HG02588 (cell line): ENCODE results near the gene GSX1.
"Not testable (repeated sequence)": the region's sequence is repeated elsewhere in the genome, so short reads cannot be mapped to it uniquely, and the experiment has no call there.

Experiments used
- ATAC-seq: cut with Tn5 transposase; IDR thresholded peaks from one replicate; pipeline ENCODE4 v1.9.1; 2021; ENCODE audit warnings: mild to moderate bottlenecking, moderate library complexity; ENCODE audit not compliant: unreplicated experiment

Gene GSX1

DNA sequence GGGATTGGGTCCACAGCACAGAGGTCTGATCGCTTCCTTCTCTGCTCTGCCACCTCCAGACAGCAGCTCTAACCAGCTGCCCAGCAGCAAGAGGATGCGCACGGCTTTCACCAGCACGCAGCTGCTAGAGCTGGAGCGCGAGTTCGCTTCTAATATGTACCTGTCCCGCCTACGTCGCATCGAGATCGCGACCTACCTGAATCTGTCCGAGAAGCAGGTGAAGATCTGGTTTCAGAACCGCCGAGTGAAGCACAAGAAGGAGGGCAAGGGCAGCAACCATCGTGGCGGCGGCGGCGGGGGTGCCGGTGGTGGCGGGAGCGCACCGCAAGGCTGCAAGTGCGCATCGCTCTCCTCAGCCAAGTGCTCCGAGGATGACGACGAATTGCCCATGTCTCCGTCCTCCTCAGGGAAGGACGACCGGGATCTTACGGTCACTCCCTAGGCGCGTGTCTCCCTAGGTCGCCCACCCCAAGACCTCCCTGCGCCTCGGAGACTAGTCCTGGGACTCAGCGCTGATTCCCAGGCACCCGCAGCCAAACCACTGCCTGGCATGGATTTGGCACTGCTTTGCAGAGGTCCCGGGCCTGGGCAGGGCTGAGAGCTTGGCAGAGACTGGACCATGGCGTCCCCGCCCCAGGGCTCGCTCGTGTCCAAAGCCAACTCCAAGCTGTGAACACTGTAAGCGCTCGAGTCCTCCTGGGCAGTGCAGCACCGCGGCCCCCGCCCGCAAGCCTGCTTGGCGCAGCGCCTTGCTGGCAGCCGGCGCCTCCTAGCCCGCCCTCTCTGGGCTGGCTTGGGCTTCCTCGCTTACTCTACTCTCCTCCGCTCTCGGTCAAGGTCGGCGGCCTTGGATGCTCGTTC lies 1.5 kb downstream of the GSX1 start:
- no peak for ATAC-seq

DNA sequence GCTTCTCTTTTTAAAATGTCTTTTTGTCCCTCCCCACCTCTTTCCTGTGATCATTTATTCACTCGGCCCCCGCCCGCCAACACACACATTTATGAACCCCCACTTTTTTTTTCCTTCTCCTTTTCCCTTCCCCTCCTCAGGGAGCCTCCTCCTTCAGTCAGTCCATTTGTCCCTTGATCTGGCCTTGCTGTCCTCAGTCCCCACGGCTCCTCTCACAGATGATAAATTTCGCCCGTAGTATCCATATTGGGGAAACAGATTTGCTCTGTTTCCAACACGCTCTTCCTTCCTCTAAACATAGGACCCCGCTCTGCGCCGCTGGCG lies 2.0 kb downstream of the GSX1 start:
- ATAC-seq, result no peak

DNA sequence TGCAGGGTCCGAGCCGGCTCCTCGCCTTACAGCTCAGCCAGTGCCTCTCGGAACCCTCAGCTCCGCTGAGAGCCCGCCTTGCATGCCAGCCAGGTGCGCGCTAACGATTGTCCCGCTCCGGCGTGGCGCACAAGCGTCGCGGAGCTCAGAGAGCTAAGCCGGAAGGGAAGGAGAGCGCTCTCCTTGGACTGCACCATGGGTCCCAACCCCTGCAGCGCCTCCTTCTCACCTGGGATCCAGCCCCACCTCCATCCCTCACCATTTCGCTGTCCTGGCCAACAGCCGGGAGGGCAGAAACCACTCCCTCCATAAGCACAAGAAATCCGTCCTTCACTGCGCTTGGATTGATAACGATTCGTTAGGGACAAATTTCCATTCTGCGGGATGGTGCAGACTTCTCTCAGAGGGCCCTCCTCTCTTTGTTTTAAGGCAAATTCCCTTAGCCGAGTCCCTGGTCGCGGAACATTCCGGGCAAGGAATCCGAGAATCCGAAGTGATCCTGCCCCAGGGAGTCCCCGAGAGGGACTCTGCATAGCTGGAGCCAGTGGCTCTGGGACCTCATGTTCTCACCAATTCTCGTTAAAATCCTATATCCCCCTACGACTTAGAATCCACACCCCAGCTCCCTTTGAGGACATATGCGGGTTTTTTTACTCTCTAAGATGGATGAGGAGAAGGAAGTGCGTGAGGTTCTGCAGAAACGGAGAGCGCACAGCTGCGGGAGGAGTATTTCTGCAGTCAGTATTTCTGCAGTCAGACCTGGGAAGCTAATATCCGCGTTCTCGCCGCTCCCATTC lies 2.8 kb downstream of the GSX1 start:
- no peak for ATAC-seq

DNA sequence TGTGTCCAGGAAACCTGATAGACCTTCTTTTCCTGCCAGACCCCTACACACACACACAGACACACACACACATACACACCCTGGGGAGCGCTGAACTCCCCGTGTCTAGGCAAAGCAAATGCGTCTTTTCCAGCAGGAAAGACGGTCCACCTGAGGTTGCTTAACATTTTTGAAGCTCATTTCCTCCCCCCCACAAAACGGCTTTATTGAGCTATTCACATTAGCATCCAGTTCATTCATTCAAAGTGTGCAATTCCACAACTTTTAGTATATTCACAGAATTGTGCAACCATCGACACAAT lies 3.4 kb downstream of the GSX1 start:
- no peak for ATAC-seq

DNA sequence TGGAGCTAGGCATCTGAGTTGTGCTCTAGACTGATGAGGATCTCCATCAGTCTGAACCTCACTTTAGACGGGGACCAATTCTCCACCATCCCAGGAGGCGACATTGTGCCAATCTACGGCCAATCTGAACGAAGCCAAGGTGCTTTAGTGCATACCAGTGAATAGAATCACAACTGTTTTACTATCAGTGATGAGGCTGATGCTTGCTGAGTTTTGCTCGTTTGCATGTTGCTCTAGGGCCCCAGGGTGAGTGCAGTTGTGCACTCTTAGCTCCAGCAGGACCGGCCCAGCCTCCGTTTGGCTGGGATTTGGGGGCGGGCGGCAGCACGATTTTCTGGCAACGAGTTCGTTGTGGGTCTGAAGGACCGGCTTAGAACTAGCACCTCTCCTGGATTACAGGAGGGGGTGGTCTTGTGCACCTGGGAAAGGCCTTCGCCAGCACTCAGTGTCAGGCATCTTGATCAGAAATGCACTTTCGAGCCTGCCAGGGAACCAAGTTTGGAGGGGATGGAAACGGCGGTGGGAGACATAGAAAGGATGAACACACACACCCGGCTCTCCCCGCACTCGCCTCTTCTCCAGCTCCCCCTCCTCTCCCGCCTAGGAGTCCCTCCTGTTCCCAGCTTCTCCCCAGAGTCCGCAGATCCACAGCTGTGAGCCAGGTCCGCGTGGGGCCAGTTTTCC lies 4.4 kb downstream of the GSX1 start:
- no peak for ATAC-seq

DNA sequence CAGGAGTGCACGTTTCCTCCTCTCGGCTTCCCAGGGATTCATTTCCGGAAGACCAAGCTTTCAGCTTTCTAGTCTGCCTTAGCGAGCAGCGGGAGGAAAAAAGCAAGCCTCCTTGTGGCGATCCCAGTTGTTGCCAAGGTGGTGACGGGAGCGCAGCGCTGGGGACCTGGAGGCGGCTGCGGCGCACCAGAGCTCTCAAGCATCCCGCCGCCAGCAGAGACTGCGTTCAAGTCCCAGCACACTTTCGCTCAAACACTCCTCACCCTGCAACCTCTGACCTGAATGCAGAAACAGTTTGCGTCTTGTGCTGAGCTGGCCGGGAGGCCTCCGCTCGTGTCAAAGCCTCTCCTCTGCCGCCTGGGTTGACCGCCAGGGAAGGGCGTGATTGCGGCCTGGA lies 4.9 kb downstream of the GSX1 start:
- ATAC-seq, result no peak

DNA sequence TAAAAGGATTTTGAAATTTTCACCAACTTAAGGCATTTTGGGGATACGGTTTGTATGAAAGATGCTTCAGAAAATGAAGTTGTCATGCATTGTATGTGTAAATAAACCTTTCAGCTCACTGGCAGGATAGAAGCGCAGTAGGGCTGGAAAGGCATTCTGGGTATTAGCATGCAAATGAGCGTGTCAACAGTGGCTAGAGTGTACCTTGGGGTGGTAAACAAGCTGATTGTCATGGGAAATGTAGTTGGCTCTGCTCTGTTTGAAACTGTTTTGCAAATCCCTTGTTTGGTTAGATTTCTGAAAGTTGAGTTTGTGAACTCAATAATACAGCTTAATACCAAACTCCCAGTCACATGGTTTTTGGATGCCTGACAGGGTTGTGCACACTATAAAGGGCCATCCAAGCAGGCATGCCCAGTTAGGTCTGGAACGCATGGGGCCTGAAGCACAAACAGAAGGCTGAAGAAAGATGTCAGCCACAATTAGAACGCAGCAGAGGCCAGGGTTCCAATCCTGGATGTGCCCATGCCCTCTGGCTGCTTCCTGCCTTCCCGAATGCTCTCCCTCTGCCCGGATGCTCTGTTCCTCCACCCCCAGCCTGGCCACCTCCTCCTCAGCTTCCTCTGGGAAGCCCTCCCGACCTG lies 14.6 kb downstream of the GSX1 start:
- no peak for ATAC-seq

DNA sequence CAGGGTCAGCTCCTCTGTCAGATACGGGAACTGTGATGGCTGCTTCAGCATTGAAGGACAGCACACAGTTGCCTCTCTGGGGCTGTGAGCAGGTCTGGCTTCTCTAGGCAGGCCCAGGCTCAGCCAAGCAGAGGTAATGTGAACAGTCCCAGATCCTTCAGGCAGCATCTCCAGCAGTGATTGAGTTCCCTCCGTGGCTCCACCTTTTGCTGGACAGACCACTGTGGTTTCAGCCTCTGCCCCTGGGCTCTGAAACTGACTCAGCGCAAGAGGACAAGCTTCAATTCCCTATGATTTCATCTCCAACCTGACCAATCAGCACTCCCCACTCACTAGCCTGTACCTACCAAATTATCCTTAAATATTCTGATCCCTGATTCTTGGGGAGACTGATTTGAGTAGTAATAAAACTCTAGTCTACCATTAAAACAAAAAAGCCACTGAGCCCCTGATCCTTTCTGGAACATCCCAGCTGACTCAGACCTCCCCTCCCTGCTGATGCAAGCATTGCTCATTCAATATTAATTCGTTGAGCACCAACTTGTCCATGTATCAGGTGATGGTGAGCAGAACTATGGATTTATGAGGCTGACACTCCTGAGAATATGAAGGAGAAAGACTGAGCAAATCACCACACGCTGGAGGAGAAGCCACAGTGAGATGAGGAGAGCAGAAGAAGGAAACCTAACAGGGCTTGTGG lies 16.7 kb downstream of the GSX1 start:
- ATAC-seq, result no peak

DNA sequence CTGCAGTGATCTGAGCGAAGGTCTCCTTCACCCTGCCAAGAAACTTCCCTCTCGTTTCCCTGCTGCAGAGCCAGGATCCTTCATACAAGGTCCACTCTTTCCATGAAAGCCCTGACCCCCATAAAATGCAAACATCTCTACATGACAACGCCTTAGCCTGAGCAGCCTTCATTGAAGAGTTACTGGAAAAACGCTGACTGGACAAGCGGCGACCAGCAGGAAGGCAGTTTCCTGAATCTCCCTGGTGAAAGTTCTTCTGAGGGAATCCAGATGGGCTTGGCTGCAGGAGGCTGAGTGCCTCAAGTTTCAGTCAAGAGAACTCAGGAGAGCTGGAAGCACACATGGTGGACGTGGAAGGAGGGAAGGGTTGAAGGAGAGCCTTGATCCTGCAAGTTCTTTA lies 17.7 kb downstream of the GSX1 start:
- ATAC-seq, result no peak

DNA sequence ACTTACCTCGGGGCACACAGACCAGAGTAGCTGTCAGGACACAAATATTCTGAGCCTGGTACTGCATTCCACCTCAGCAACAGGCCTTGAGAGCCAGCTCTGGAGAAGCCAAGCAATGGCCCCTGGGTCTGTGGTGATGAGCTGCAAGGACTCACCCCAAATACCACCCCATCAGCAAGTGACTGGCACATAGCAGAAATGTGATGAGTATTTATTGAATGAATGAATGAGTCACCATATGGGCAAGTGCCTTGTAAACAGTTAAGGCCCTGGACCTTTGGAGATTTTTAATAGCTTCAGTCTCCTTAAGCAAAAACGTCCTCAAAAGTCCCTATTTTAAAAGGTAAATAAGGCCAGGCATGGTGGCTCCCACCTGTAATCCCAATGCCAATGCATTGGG lies 18.2 kb downstream of the GSX1 start:
- no peak for ATAC-seq

DNA sequence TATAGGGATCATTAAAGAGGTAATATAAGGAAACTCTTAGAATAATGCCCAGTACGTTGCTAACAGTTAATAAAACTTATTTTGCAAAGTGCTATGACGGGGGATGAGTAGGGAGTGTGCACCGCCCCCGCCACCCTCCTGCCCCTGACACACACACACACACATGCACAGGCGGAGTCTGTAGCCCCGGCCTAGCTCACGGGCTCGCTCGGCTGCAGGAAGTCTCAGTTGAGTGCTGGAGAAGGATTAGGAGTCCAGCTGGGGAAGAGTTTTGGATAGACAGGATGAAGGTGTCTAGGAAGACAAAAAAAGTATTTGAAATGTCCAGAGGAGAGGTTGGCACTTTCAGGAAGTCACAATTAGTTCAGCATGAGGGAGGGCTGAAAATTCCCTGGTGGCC lies 21.5 kb downstream of the GSX1 start:
- no peak for ATAC-seq

DNA sequence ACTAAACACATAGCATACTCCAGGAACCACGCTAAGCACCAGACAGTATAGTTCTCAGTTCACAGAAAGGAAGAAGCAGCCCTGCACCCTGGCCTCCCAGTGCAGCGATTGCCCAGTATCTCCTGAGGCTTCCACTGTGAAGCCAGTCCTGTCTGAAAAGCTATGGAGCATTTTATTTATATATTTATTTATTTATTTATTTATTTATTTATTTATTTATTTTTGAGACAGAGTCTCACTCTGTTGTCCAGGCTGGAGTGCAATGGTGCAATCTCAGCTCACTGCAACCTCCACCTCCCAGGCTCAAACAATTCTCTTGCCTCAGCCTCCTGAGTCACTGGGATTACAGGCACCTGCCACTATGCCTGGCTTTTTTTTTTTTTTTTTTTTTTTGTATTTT lies 25.5 kb downstream of the GSX1 start:
- not testable (repeated sequence) for ATAC-seq

DNA sequence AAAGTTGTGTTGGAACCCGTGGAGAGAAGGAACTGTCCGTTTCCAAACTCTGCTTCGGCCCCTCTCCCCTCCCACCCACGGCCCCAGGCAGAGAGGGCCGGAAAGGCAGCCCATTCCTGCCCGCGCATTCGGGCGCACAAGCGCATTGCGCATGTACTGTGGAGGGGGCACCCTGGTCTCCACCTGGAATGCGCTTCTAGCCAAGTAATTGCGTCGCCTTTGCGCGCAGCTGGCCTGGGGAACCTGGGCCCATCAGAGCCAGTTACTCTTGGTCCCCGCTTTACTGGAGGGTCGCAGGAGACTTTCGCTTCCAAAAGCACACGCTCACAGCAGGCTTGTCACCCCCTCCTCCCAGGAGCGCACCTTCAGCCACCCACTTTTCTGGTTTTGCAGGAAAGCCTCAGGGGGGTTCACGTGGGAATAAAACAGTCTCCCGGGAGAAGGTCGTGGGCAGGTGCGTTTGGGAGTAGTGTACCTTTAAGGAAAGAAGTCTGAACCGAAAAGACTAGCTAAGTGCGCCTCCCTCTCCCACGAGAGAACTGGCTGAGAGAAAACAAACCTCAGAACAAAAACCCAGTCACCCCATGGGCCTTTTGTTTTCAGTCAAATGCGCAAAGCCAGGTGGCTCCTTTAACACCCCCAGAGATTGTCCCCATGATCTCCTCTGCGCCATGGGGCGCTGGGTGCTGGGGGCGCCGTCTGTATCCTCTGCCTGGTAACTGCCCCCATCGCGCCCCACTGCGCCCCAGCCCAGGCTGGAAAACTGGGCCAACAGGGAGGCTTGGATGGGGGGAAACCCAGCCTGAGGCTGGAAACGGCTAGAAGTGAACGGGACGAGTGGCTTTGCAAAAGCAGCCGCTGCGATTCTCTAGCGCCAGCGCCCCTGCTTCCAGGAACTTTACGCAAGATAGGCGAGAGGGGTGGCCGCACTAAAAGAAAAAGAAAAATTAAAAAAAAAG lies 28.5 kb downstream of the GSX1 start:
- ATAC-seq, result no peak

DNA sequence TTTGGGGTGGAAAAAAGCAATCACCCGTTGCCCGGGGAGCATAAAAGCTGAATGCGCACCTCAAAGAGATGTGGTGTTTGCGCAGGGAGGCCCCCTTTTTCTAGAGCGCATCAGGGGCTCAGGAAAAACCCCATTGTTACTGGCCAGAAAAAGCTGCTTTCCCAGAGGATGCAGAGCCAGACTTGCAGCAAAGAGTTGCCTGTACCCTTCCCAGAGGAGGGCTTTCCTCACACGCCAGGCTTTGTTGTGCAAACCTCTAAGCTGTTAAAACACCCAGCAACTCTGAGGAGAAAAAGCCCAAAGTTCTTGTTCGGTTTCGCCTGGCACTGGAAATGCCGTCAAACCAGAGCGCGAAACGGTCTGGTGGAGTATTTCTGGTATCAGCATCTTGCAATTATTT lies 29.3 kb downstream of the GSX1 start:
- no peak for ATAC-seq

DNA sequence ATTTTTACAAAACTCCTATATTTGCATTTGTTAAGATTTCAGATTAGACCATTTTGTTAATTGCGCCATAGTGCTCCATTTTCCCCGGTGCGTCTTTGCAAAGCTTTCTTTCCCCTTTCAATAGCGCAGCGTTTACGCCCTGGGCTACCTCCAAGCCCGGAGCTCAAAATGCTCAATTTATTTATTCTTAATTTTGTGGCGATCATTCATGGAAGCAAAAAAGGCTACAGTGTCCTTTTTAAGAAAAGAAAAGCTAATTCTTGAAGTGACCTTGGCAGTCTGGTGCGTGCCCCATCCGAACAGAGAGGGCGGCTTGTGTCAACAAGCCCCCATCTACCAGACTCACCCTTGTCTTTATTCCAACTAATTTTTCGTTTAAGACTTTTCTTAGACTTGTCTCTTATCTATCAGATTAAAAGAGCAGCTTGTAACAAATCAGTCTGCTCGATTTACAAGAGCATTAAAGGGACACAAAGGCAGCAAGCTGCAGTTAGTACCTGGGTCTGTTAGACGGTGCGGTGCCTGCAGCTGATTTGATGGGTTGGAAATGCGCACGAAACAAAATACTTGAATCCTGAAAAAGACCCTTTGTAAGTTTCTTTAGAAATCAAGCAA lies 30.1 kb downstream of the GSX1 start:
- ATAC-seq, result no peak

DNA sequence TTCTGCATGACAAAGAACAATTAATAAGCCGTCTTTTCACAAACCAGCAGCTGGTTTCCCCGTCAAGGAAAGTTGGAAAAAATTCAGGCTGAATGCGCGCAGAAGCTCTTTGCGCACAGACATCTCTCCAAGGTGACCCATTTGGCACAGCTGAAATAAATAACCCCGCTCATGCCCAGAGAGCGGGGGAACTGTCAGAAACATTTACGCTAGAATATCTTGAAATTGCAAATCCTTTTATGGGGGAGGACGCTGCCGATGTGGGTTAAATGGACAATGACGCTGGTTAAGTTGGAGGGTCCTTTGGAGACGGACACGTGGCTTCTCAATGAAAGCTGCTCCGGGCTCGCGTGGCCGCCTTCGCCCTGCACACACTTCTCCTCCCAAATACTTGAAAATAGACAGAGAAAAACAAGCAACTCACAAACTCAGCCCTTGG lies 30.6 kb downstream of the GSX1 start:
- ATAC-seq, result no peak

DNA sequence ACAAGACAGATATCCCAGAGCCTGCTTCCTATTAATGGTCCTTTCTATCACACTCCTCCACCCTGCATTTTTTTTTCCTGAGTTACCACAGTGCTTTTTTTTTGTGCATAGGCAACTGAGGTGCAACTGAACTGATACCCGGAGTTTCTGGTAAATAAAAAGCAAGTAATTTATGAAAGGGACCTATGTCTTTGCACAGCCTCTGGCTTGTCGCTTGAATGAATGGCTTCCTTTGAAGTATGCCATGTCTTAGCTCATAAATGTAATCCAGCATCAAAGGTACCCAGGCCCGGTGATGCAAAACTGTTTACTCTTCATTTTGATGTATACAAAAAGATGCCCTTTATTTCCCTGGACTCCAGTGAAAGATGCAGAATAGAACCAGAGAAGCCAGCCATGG lies 31.8 kb downstream of the GSX1 start:
- ATAC-seq, result no peak

DNA sequence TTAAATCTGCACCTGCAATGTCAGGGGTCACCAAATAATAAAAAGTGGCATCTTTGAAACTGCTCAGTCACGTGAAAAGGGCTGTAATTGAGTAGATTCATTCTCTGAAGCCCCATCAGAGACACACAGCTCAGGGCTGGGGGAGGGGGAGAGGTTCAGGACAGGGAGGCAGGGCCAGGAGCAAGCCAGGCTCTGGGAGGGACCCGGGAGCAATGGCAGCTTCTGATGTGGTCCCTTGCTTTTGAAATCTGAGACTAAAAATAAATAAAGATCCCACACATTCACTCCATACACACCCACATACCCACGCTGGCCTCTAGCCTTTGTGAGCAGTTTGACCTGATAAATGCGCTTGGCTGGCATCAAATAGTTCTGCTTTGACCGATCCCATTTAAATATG lies 32.8 kb downstream of the GSX1 start:
- no peak for ATAC-seq
